ENCODE data around the gene CCDC80. TPM values are rescaled to one million over a fixed set of nuclear protein-coding genes. Genes with fewer than 3 reads are reported as not detected.

Gene CCDC80
- polyA plus RNA-seq, 2 donors = 3.3 to 6.2 TPM

DNA sequence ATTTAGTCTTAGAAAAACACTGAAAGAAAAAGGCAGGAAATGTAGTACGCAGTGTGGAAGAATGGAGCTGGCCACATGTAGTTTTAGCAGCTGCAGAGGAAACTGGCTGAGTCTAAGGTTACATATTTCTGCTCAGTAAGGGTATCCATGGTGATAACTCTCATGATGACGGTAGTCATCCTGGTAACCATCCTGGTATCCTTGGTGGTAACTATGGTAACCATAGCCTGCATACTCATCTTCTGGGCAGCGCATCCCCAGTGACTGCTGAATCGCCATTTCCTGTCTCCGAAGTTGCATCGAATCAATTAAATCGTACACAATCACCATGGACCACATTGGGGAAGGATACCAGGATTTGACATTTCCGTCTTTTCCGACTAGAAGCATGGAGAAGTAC is 35.7 kb downstream of the CCDC80 start:
- H3K9me3 ChIP-seq (ENCODE audit: control insufficient read depth in 2 of 2, insufficient read depth in 1 of 2, low read depth in 1 of 2, low read length in 1 of 2) = no peaks in the 10 kb centered on the region
- H3K27ac ChIP-seq (ENCODE audit: low read depth in 2 of 2, low read length in 1 of 2) = no peak overlapping the region
- H3K36me3 ChIP-seq (ENCODE audit: control insufficient read depth in 2 of 2, insufficient read depth in 2 of 2, low read length in 1 of 2) = no peaks in the 10 kb centered on the region
- H3K27me3 ChIP-seq (ENCODE audit: control insufficient read depth in 1 of 2, insufficient read depth in 2 of 2, low read length in 2 of 2) = no peaks in the 10 kb centered on the region
- 74 to 79% methylated on average over 9 of the region's 9 CpGs for WGBS, 2 donors
- H3K4me1 ChIP-seq (ENCODE audit: control insufficient read depth in 2 of 2, insufficient read depth in 2 of 2, low read length in 1 of 2) = no peaks in the 10 kb centered on the region
- H3K4me3 ChIP-seq (ENCODE audit: low read depth in 1 of 2, low read length in 2 of 2) = no peak overlapping the region

DNA sequence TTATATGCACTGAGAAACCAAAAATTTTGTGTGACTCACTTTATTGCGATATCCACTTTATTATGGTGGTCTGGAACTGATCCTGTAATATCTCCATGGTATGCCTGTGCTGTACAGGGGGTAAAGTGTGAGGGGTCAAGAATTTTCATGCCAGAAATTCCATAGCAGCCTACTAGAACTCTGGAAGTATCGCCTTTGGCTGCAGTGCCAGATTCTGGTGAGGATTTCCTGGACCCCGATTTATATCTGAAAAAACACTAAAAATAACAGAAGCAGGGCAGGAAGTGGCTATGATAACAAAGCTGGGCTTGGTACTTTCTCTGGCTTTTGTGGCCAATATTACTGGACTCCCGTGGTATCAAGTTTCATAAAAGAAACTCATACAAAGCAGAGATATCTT is 36.4 kb downstream of the CCDC80 start:
- Histone ChIP-seq H3K27me3 (ENCODE audit: control insufficient read depth in 1 of 2, insufficient read depth in 2 of 2, low read length in 2 of 2) (no peaks in the 10 kb centered on the region), H3K9me3 (ENCODE audit: control insufficient read depth in 2 of 2, insufficient read depth in 1 of 2, low read depth in 1 of 2, low read length in 1 of 2) (no peaks in the 10 kb centered on the region), H3K4me3 (ENCODE audit: low read depth in 1 of 2, low read length in 2 of 2) (no peak overlapping the region), H3K36me3 (ENCODE audit: control insufficient read depth in 2 of 2, insufficient read depth in 2 of 2, low read length in 1 of 2) (no peaks in the 10 kb centered on the region), H3K27ac (ENCODE audit: low read depth in 2 of 2, low read length in 1 of 2) (no peak overlapping the region), H3K4me1 (ENCODE audit: control insufficient read depth in 2 of 2, insufficient read depth in 2 of 2, low read length in 1 of 2) (no peaks in the 10 kb centered on the region)
- 50 to 61% methylated on average over 4 of the region's 4 CpGs for WGBS, 2 donors

- peaks cover 0 to 3% of the 10 kb centered on the region in 2 donors for H3K36me3 ChIP-seq (ENCODE audit: control insufficient read depth in 2 of 2, insufficient read depth in 2 of 2, low read length in 1 of 2)
Measured at GRCh38 chr3:112602217-112602838, 38.6 kb downstream of the CCDC80 start.

GRCh38 chr3:112598731-112599130 is 42.2 kb downstream of the CCDC80 start:
- H3K4me1 ChIP-seq (ENCODE audit: control insufficient read depth in 2 of 2, insufficient read depth in 2 of 2, low read length in 1 of 2) = no peaks in the 10 kb centered on the region
- H3K9me3 ChIP-seq (ENCODE audit: control insufficient read depth in 2 of 2, insufficient read depth in 1 of 2, low read depth in 1 of 2, low read length in 1 of 2) = no peaks in the 10 kb centered on the region
- peaks cover 0 to 3% of the 10 kb centered on the region in 2 donors for H3K36me3 ChIP-seq (ENCODE audit: control insufficient read depth in 2 of 2, insufficient read depth in 2 of 2, low read length in 1 of 2)
- no peak overlapping the region for H3K27ac ChIP-seq (ENCODE audit: low read depth in 2 of 2, low read length in 1 of 2)
- no peak overlapping the region for H3K4me3 ChIP-seq (ENCODE audit: low read depth in 1 of 2, low read length in 2 of 2)
- no peaks in the 10 kb centered on the region for H3K27me3 ChIP-seq (ENCODE audit: control insufficient read depth in 1 of 2, insufficient read depth in 2 of 2, low read length in 2 of 2)

More at GRCh38 chr3:112602217-112602838, 38.6 kb downstream of the CCDC80 start:
- H3K4me3 ChIP-seq (ENCODE audit: low read depth in 1 of 2, low read length in 2 of 2) = no peak overlapping the region
- no peak overlapping the region for H3K27ac ChIP-seq (ENCODE audit: low read depth in 2 of 2, low read length in 1 of 2)
- no peaks in the 10 kb centered on the region for H3K4me1 ChIP-seq (ENCODE audit: control insufficient read depth in 2 of 2, insufficient read depth in 2 of 2, low read length in 1 of 2)
- H3K27me3 ChIP-seq (ENCODE audit: control insufficient read depth in 1 of 2, insufficient read depth in 2 of 2, low read length in 2 of 2) = no peaks in the 10 kb centered on the region
- H3K9me3 ChIP-seq (ENCODE audit: control insufficient read depth in 2 of 2, insufficient read depth in 1 of 2, low read depth in 1 of 2, low read length in 1 of 2) = no peaks in the 10 kb centered on the region

- Histone ChIP-seq H3K27ac (ENCODE audit: low read depth in 2 of 2, low read length in 1 of 2) (no peak overlapping the region), H3K4me1 (ENCODE audit: control insufficient read depth in 2 of 2, insufficient read depth in 2 of 2, low read length in 1 of 2) (no peaks in the 10 kb centered on the region), H3K27me3 (ENCODE audit: control insufficient read depth in 1 of 2, insufficient read depth in 2 of 2, low read length in 2 of 2) (no peaks in the 10 kb centered on the region), H3K9me3 (ENCODE audit: control insufficient read depth in 2 of 2, insufficient read depth in 1 of 2, low read depth in 1 of 2, low read length in 1 of 2) (no peaks in the 10 kb centered on the region), H3K36me3 (ENCODE audit: control insufficient read depth in 2 of 2, insufficient read depth in 2 of 2, low read length in 1 of 2) (peaks cover 0 to 3% of the 10 kb centered on the region in 2 donors), H3K4me3 (ENCODE audit: low read depth in 1 of 2, low read length in 2 of 2) (no peak overlapping the region)
- WGBS, 2 donors = 96 to 97% methylated on average over 2 of the region's 2 CpGs
Measured at GRCh38 chr3:112597945-112598344, 43.0 kb downstream of the CCDC80 start.

GRCh38 chr3:112594856-112595255 is 46.1 kb downstream of the CCDC80 start:
- Histone ChIP-seq H3K4me1 (ENCODE audit: control insufficient read depth in 2 of 2, insufficient read depth in 2 of 2, low read length in 1 of 2) (no peaks in the 10 kb centered on the region), H3K4me3 (ENCODE audit: low read depth in 1 of 2, low read length in 2 of 2) (no peak overlapping the region), H3K36me3 (ENCODE audit: control insufficient read depth in 2 of 2, insufficient read depth in 2 of 2, low read length in 1 of 2) (peaks cover 0 to 3% of the 10 kb centered on the region in 2 donors), H3K9me3 (ENCODE audit: control insufficient read depth in 2 of 2, insufficient read depth in 1 of 2, low read depth in 1 of 2, low read length in 1 of 2) (no peaks in the 10 kb centered on the region), H3K27me3 (ENCODE audit: control insufficient read depth in 1 of 2, insufficient read depth in 2 of 2, low read length in 2 of 2) (no peaks in the 10 kb centered on the region), H3K27ac (ENCODE audit: low read depth in 2 of 2, low read length in 1 of 2) (no peak overlapping the region)
- 89 to 90% methylated on average over 2 of the region's 2 CpGs for WGBS, 2 donors

DNA sequence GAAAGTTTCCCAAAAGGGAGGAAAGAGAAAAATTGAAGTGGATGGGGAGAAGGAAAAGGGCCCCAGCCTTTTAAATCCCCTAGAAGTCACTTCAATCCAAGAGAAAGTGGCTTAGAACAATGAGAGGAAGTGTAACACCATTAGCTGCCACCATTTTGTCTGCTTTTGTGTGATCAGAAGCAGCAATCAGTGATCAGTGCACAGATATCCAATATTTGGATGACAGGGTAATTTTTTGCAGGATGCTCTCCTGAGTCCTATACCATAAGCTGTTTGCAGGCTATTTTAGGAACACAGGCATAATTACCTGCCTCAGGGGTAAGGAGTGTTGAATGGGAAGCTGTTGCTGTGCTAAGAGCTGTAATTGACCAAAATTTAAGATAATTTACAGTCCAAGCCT is 47.7 kb downstream of the CCDC80 start:
- Histone ChIP-seq H3K27me3 (ENCODE audit: control insufficient read depth in 1 of 2, insufficient read depth in 2 of 2, low read length in 2 of 2) (no peaks in the 10 kb centered on the region), H3K4me3 (ENCODE audit: low read depth in 1 of 2, low read length in 2 of 2) (no peak overlapping the region), H3K4me1 (ENCODE audit: control insufficient read depth in 2 of 2, insufficient read depth in 2 of 2, low read length in 1 of 2) (no peaks in the 10 kb centered on the region), H3K27ac (ENCODE audit: low read depth in 2 of 2, low read length in 1 of 2) (no peak overlapping the region), H3K9me3 (ENCODE audit: control insufficient read depth in 2 of 2, insufficient read depth in 1 of 2, low read depth in 1 of 2, low read length in 1 of 2) (no peaks in the 10 kb centered on the region), H3K36me3 (ENCODE audit: control insufficient read depth in 2 of 2, insufficient read depth in 2 of 2, low read length in 1 of 2) (no peaks in the 10 kb centered on the region)

GRCh38 chr3:112587336-112587735 is 53.6 kb downstream of the CCDC80 start:
- Histone ChIP-seq H3K4me1 (ENCODE audit: control insufficient read depth in 2 of 2, insufficient read depth in 2 of 2, low read length in 1 of 2) (no peaks in the 10 kb centered on the region), H3K27ac (ENCODE audit: low read depth in 2 of 2, low read length in 1 of 2) (no peak overlapping the region), H3K9me3 (ENCODE audit: control insufficient read depth in 2 of 2, insufficient read depth in 1 of 2, low read depth in 1 of 2, low read length in 1 of 2) (no peaks in the 10 kb centered on the region), H3K36me3 (ENCODE audit: control insufficient read depth in 2 of 2, insufficient read depth in 2 of 2, low read length in 1 of 2) (peaks cover 0 to 2% of the 10 kb centered on the region in 2 donors), H3K27me3 (ENCODE audit: control insufficient read depth in 1 of 2, insufficient read depth in 2 of 2, low read length in 2 of 2) (no peaks in the 10 kb centered on the region), H3K4me3 (ENCODE audit: low read depth in 1 of 2, low read length in 2 of 2) (no peak overlapping the region)
- 98% methylated on average over 1 of the region's 1 CpG for WGBS, 2 donors

DNA sequence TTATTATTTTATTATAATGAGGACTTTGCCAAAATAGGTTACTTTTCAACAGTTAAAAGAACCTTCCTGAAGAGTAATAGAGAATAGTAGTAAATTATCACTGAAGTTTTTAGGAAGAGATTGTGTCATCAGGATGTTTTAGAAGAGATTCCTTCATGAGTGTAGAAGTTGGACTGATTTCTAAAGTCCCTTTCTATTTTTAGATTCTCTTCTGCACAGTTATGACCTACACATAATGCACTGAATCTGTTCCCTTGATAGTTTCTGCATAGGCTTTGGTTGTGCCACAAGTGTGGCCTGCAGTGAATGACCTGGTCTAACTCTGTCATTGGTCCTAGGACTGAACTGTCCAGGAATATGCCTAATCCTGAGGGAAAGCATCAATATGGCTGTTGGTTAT is 55.2 kb downstream of the CCDC80 start:
- Histone ChIP-seq H3K27ac (ENCODE audit: low read depth in 2 of 2, low read length in 1 of 2) (no peak overlapping the region), H3K27me3 (ENCODE audit: control insufficient read depth in 1 of 2, insufficient read depth in 2 of 2, low read length in 2 of 2) (no peaks in the 10 kb centered on the region), H3K4me1 (ENCODE audit: control insufficient read depth in 2 of 2, insufficient read depth in 2 of 2, low read length in 1 of 2) (no peaks in the 10 kb centered on the region), H3K4me3 (ENCODE audit: low read depth in 1 of 2, low read length in 2 of 2) (no peak overlapping the region), H3K36me3 (ENCODE audit: control insufficient read depth in 2 of 2, insufficient read depth in 2 of 2, low read length in 1 of 2) (peaks cover 0 to 2% of the 10 kb centered on the region in 2 donors), H3K9me3 (ENCODE audit: control insufficient read depth in 2 of 2, insufficient read depth in 1 of 2, low read depth in 1 of 2, low read length in 1 of 2) (no peaks in the 10 kb centered on the region)

- H3K36me3 ChIP-seq (ENCODE audit: control insufficient read depth in 2 of 2, insufficient read depth in 2 of 2, low read length in 1 of 2) = peaks cover 0 to 2% of the 10 kb centered on the region in 2 donors
- H3K27ac ChIP-seq (ENCODE audit: low read depth in 2 of 2, low read length in 1 of 2) = no peak overlapping the region
- H3K4me1 ChIP-seq (ENCODE audit: control insufficient read depth in 2 of 2, insufficient read depth in 2 of 2, low read length in 1 of 2) = no peaks in the 10 kb centered on the region
- no peaks in the 10 kb centered on the region for H3K27me3 ChIP-seq (ENCODE audit: control insufficient read depth in 1 of 2, insufficient read depth in 2 of 2, low read length in 2 of 2)
- H3K4me3 ChIP-seq (ENCODE audit: low read depth in 1 of 2, low read length in 2 of 2) = no peak overlapping the region
- 76 to 83% methylated on average over 3 of the region's 3 CpGs for WGBS, 2 donors
- H3K9me3 ChIP-seq (ENCODE audit: control insufficient read depth in 2 of 2, insufficient read depth in 1 of 2, low read depth in 1 of 2, low read length in 1 of 2) = no peaks in the 10 kb centered on the region
Measured at GRCh38 chr3:112583105-112583504, 57.8 kb downstream of the CCDC80 start.
